ENCODE data around the gene LONRF2.

LONRF2 gene

GRCh38 chr2:100234141-100234540 is 88.2 kb downstream of the LONRF2 start:
- no peak for DNase-seq

GRCh38 chr2:100233061-100233460 is 89.2 kb downstream of the LONRF2 start:
- no peak for DNase-seq

- no peak for DNase-seq
Observed at GRCh38 chr2:100230754-100231153, 91.5 kb downstream of the LONRF2 start.

GRCh38 chr2:100228967-100229366 is 93.3 kb downstream of the LONRF2 start:
- DNase-seq, result no peak

GRCh38 chr2:100228415-100228814 is 93.9 kb downstream of the LONRF2 start:
- no peak for DNase-seq

- no peak for DNase-seq
Observed at GRCh38 chr2:100224988-100225710, 97.2 kb downstream of the LONRF2 start.

- no peak for DNase-seq
Observed at GRCh38 chr2:100223502-100223901, 98.8 kb downstream of the LONRF2 start.

All from effector CD8-positive, alpha-beta T cell (primary cell).